Pancreas (tissue), 10 donors: ENCODE results near the gene AQP7. TPM values are rescaled to one million over a fixed set of nuclear protein-coding genes. Genes with fewer than 3 reads are reported as not detected.

Source experiments
- ATAC-seq, 4 donors: fragments of 200-7000 bp; cut with Tn5 transposase; one replicate each; pipeline versions ENCODE4 v1.8.0 to v1.9.1; 2020; ENCODE audit warnings: mild to moderate bottlenecking in 4 of 4, moderate library complexity in 4 of 4
- DNase-seq, 6 donors: peaks; one replicate each; pipeline ENCODE4 v3.0.0-alpha.2; 2020
- FAIRE-seq: peaks from 2 replicates; lab custom pipeline; 2012; peaks lifted over from hg19 to GRCh38; lab: Jason Lieb, UNC
- H3K27ac ChIP-seq, 4 donors: fragments of 200-600 bp; sonication (generic); 1 replicate in 3 of 4; 2 replicates in 1 of 4; pipeline versions ENCODE4 v1.5.0 to v1.8.0; 2020
- H3K27me3 ChIP-seq, 4 donors: fragments of 200-600 bp; one replicate each; pipeline ENCODE4 v1.8.0; 2021
- H3K36me3 ChIP-seq, 3 donors: fragments of 200-600 bp; sonication (generic) in 1 of 3; one replicate each; pipeline versions ENCODE4 v1.5.0 to v1.8.0; 2020 to 2021
- H3K4me1 ChIP-seq, 3 donors: fragments of 200-600 bp; one replicate each; pipeline ENCODE4 v1.8.0; 2021
- H3K4me3 ChIP-seq, 4 donors: fragments of 200-600 bp; sonication (generic) in 2 of 4; one replicate each; pipeline versions ENCODE4 v1.5.0 to v1.8.0; 2020 to 2021
- H3K9me3 ChIP-seq, 4 donors: fragments of 200-600 bp; one replicate each; pipeline ENCODE4 v1.8.0; 2021
- CTCF ChIP-seq, 4 donors: fragments of 200-600 bp; sonication (generic) in 3 of 4; IDR thresholded peaks; one replicate each; pipeline versions ENCODE4 v1.5.0 to v1.8.0; 2021; ENCODE audit warnings: antibody characterized with exemption in 4 of 4
- WGBS, 2 donors: extraction: QIAGEN DNeasy Blood & Tissue Kit; methylation state at CpG; one replicate each; pipeline ENCODE4 v1.1.7; 2013; 5-methylcytosine and 5-hydroxymethylcytosine counted together
- intact Hi-C, 3 donors: fragments of 100-400 bp; cut with DNase I; formaldehyde crosslinking; loops; one replicate each; pipeline versions ENCODE4 v1.11.1 to v1.14.2; 2022
- polyA plus RNA-seq, 2 donors: library from polyadenylated mRNA; stranded (reverse); fragments of 200-250 nt; gene quantifications; one replicate each; pipeline ENCODE4 v1.2.3, GENCODE V29; 2013
- total RNA-seq, 6 donors: library from RNA; stranded (reverse); fragmentation: NEBNext Ultra II Directional in 4 of 6; extraction: Animal tissue kit (Norgen Biotek cat#: 25700) in 4 of 6; gene quantifications; one replicate each; pipeline versions ENCODE4 v1.2.1 to v1.2.4, GENCODE V29; 2021 to 2023
- donor health status: healthy with polysubstance abuse.
- donor health status: DM: no; HTN: no; CAD: no; lungs with moderate emphysema.
- donor health status: DM: no; HTN: no; CAD: no.
- donor health status: control.
- donor health status: control.
- donor health status: Bipolar disorder and iron deficiency.
- donor health status: DM: yes; HTN: yes; CAD: no.
- donor health status: DM: no; HTN: no; CAD: no.
- donor health status: DM: no; HTN: no; CAD: no.
- donor health status: DM: yes; HTN: yes; CAD: no.

The AQP7 gene
- total and polyA plus RNA-seq, 8 donors = 1.0 to 12.0 (median 2.3) TPM

GRCh38 chr9:33341182-33341581, 61.2 kb downstream of the AQP7 start:
- WGBS, 2 donors = 94 to 96% methylated on average over 3 of the region's 3 CpGs
- no peak for TF ChIP-seq CTCF (IDR thresholded peaks at IDR 0.05)
- FAIRE-seq = no peak
- no peaks in the 10 kb centered on the region for H3K27me3 ChIP-seq
- no peaks in the 10 kb centered on the region for H3K4me1 ChIP-seq
- ATAC-seq = no peak
- no peak overlapping the region for H3K4me3 ChIP-seq
- H3K27ac ChIP-seq = no peak overlapping the region
- no peaks in the 10 kb centered on the region for H3K9me3 ChIP-seq
- peaks cover 8 to 84% (median 33%) of the 10 kb centered on the region in 3 donors for H3K36me3 ChIP-seq
- intact Hi-C loops = no loop called here
- DNase-seq = no peak

- Histone ChIP-seq H3K4me3 (no peak overlapping the region), H3K9me3 (no peaks in the 10 kb centered on the region), H3K4me1 (no peaks in the 10 kb centered on the region), H3K36me3 (peaks cover 8 to 74% (median 31%) of the 10 kb centered on the region in 3 donors), H3K27me3 (no peaks in the 10 kb centered on the region), H3K27ac (no peak overlapping the region)
- ATAC-seq = no peak
- DNase-seq = no peak
- intact Hi-C loops = no loop called here
- no peak for TF ChIP-seq CTCF (IDR thresholded peaks at IDR 0.05)
- 98 to 100% methylated on average over 3 of the region's 3 CpGs for WGBS, 2 donors
- no peak for FAIRE-seq
Observed at GRCh38 chr9:33340186-33340585, 62.2 kb downstream of the AQP7 start.

Other genes with a start within 250 kb of the AQP7 start
- 10 to 100 TPM; 16.1 to 54.2 (median 33.7) TPM for gene B4GALT1, start 235.2 kb downstream of the AQP7 start, total RNA-seq
- 10 to 100 TPM in 1 of 2 donors, 1 to 10 TPM in 1; 9.7 to 15.5 TPM for gene B4GALT1, start 235.2 kb downstream of the AQP7 start, polyA plus RNA-seq
- gene SPINK4, start 162.4 kb downstream of the AQP7 start, total RNA-seq = 1 to 10 TPM in 1 of 6 donors, not detected in 5; 1.4 TPM
- gene SPINK4, start 162.4 kb downstream of the AQP7 start, polyA plus RNA-seq = 1 to 10 TPM; 1.5 to 9.2 TPM
- 10 to 100 TPM; 48.5 to 99.6 (median 53.3) TPM for gene BAG1, start 137.9 kb downstream of the AQP7 start, total RNA-seq
- gene BAG1, start 137.9 kb downstream of the AQP7 start, polyA plus RNA-seq = 10 to 100 TPM; 38.2 to 67.7 TPM
- 10 to 100 TPM; 14.1 to 29.3 (median 16.8) TPM for gene CHMP5, start 137.5 kb downstream of the AQP7 start, total RNA-seq
- gene CHMP5, start 137.5 kb downstream of the AQP7 start, polyA plus RNA-seq = 10 to 100 TPM; 19.0 to 39.2 TPM
- gene NFX1, start 112.1 kb downstream of the AQP7 start, total RNA-seq = 10 to 100 TPM; 15.8 to 19.2 (median 17.3) TPM
- gene NFX1, start 112.1 kb downstream of the AQP7 start, polyA plus RNA-seq = 10 to 100 TPM in 1 of 2 donors, 1 to 10 TPM in 1; 8.2 to 14.5 TPM
- 10 to 100 TPM; 18.3 to 39.0 (median 24.7) TPM for gene AQP3, start 45.0 kb upstream of the AQP7 start, total RNA-seq
- gene AQP3, start 45.0 kb upstream of the AQP7 start, polyA plus RNA-seq = 10 to 100 TPM; 18.3 to 20.2 TPM
- 10 to 100 TPM; 10.9 to 20.6 (median 17.6) TPM for gene NOL6, start 71.4 kb upstream of the AQP7 start, total RNA-seq
- 10 to 100 TPM; 27.8 to 28.2 TPM for gene NOL6, start 71.4 kb upstream of the AQP7 start, polyA plus RNA-seq
- 1 to 10 TPM in 1 of 6 donors, under 1 TPM in 4, not detected in 1; 0.51 to 1.7 (median 0.73) TPM for gene ANKRD18B, start 121.7 kb upstream of the AQP7 start, total RNA-seq
- gene ANKRD18B, start 121.7 kb upstream of the AQP7 start, polyA plus RNA-seq = under 1 TPM in 1 of 2 donors, not detected in 1; 0.66 TPM